GM12878 (cell line): Measurements from ENCODE around the gene TRAF3IP1. TPM values are rescaled to one million over a fixed set of nuclear protein-coding genes. Genes with fewer than 3 reads are reported as not detected.
"Not testable (repeated sequence)": the region's sequence is repeated elsewhere in the genome, so short reads cannot be mapped to it uniquely, and the experiment has no call there.

Source experiments
- ATAC-seq: fragments of 200-7000 bp; cut with Tn5 transposase; 3 replicates; pipeline ENCODE4 v1.9.1; 2020; ENCODE audit warnings: mild to moderate bottlenecking, moderate library complexity
- BruUV-seq: library from RNA; stranded (reverse); fragments of 400-500 nt; replicated peaks from 2 replicates; lab custom pipeline; 2021; lab: Mats Ljungman, UMichigan
- CTCF ChIA-PET: fragments of 300-600 bp; sonication (Branson Sonifier 250); formaldehyde crosslinking; extraction: SDS; loops from one replicate; lab custom pipeline; 2021; ENCODE audit warnings: inconsistent platforms; lab: Yijun Ruan, JAX
- POLR2A ChIA-PET: fragments of 350-600 bp; formaldehyde crosslinking; extraction: SDS; loops from one replicate; lab custom pipeline; 2021; ENCODE audit warnings: inconsistent platforms; lab: Charles Lee
- RAD21 ChIA-PET: fragments of 300-600 bp; sonication (Branson Sonifier 250); formaldehyde crosslinking; loops from one replicate; lab custom pipeline; 2023; ENCODE audit warnings: antibody characterized with exemption; ENCODE audit not compliant: unreplicated experiment; lab: Charles Lee
- SMC1A ChIA-PET: fragments of 300-600 bp; sonication (Branson Sonifier 250); formaldehyde crosslinking; loops from one replicate; lab custom pipeline; 2023; ENCODE audit not compliant: unreplicated experiment, uncharacterized antibody; lab: Charles Lee
- DNase-seq: peaks from one replicate; pipeline ENCODE4 v3.0.0-alpha.2; 2011; ENCODE audit warnings: low read depth, low spot score
- FAIRE-seq: peaks from 3 replicates; lab custom pipeline; 2011; peaks lifted over from hg19 to GRCh38; lab: Jason Lieb, UNC
- H2AFZ ChIP-seq: 2 replicates; pipeline ENCODE4 v1.6.0; 2011; ENCODE audit warnings: low read depth, low read length, control low read depth; ENCODE audit not compliant: control insufficient read depth
- H3K27ac ChIP-seq: 2 replicates; pipeline ENCODE4 v1.5.1; 2011; ENCODE audit warnings: control low read depth; ENCODE audit not compliant: control insufficient read depth, insufficient read depth
- H3K27me3 ChIP-seq, 2 experiments: replicated peaks in 1 of 2; 2 replicates each; pipeline versions ENCODE4 v1.6.0 to v1.6.1; 2011; ENCODE audit warnings: low read length in 1 of 2; ENCODE audit not compliant: control insufficient read depth in 2 of 2, insufficient read depth in 2 of 2
- H3K36me3 ChIP-seq, 2 experiments: 2 replicates each; pipeline ENCODE4 v1.5.1; 2011; ENCODE audit warnings: low read length in 1 of 2; ENCODE audit not compliant: control insufficient read depth in 2 of 2, insufficient read depth in 2 of 2
- H3K4me1 ChIP-seq: 2 replicates; pipeline ENCODE4 v1.6.1; 2011; ENCODE audit warnings: mild to moderate bottlenecking, low read length, moderate library complexity, mixed read lengths; ENCODE audit not compliant: control insufficient read depth, insufficient read depth
- H3K4me2 ChIP-seq: 2 replicates; pipeline ENCODE4 v1.6.0; 2011; ENCODE audit warnings: control low read depth; ENCODE audit not compliant: control insufficient read depth, insufficient read depth
- H3K4me3 ChIP-seq: fragments of 200-600 bp; sonication (generic); 2 replicates; pipeline ENCODE4 v1.5.1; 2016
- H3K79me2 ChIP-seq: 2 replicates; pipeline ENCODE4 v1.6.0; 2011; ENCODE audit warnings: low read length; ENCODE audit not compliant: control insufficient read depth, insufficient read depth
- H3K9ac ChIP-seq: 2 replicates; pipeline ENCODE4 v1.8.0; 2011; ENCODE audit warnings: low read length, control low read depth, mixed read lengths; ENCODE audit not compliant: control insufficient read depth, insufficient read depth
- H3K9me3 ChIP-seq: replicated peaks from 3 replicates; pipeline ENCODE4 v1.5.1; 2011; ENCODE audit warnings: mild to moderate bottlenecking, low read length; ENCODE audit not compliant: control insufficient read depth, insufficient read depth
- H4K20me1 ChIP-seq: 2 replicates; pipeline ENCODE4 v1.6.0; 2011; ENCODE audit not compliant: control insufficient read depth, insufficient read depth
- NFYA ChIP-seq: IDR thresholded peaks from 2 replicates; pipeline ENCODE4 v1.6.1; 2011; ENCODE audit warnings: low read depth, mild to moderate bottlenecking, low read length, improper control_type of control experiment, borderline replicate concordance
- RFX5 ChIP-seq: IDR thresholded peaks from 2 replicates; pipeline ENCODE4 v1.6.1; 2011; ENCODE audit warnings: low read depth, low read length, improper control_type of control experiment
- RUNX3 ChIP-seq: IDR thresholded peaks from 2 replicates; pipeline ENCODE4 v1.6.1; 2012; ENCODE audit warnings: low read length, inconsistent platforms
- ZZZ3 ChIP-seq: IDR thresholded peaks from 2 replicates; pipeline ENCODE4 v1.6.1; 2011; ENCODE audit warnings: low read depth; ENCODE audit not compliant: control insufficient read depth, insufficient read length
- WGBS: methylation state at CpG from one replicate; pipeline ENCODE4 v1.1.6; 2016; ENCODE audit warnings: low lambda C conversion rate; ENCODE audit not compliant: insufficient replicate concordance, insufficient coverage; ENCODE audit errors: missing lambda C conversion rate; 5-methylcytosine and 5-hydroxymethylcytosine counted together
- in situ Hi-C: fragments of 300-500 bp; cut with MboI; formaldehyde crosslinking; loops from 9 replicates; pipeline ENCODE4 v1.14.3; 2018; ENCODE audit warnings: mixed read lengths
- intact Hi-C: fragments of 100-400 bp; cut with micrococcal nuclease; formaldehyde crosslinking; loops from one replicate; pipeline ENCODE4 v1.14.2; 2022; ENCODE audit not compliant: unreplicated experiment
- polyA plus RNA-seq, 11 experiments: library from polyadenylated mRNA; depleted of rRNA in 4 of 11; unstranded in 6 of 11; stranded (reverse) in 5 of 11; fragments of >200 nt; fragmentation: Nextera tagmentation in 4 of 11; fragmentation: Illumina TruSeq in 1 of 11; extraction: Ambion mirVana in 4 of 11; extraction: Trizol in 1 of 11; gene quantifications; 1 replicate in 1 of 11; 2 replicates in 10 of 11; pipeline versions ENCODE4 v1.2.1 to v1.2.3, GENCODE V29; 2011 to 2016; ENCODE audit warnings: inconsistent platforms in 2 of 11, missing spikeins in 2 of 11, low read depth in 1 of 11
- total RNA-seq, 4 experiments: library from RNA; depleted of rRNA in 3 of 4; stranded (reverse); fragments of >200 nt in 3 of 4; fragmentation: Illumina TruSeq in 1 of 4; extraction: Trizol in 1 of 4; gene quantifications; 2 replicates each; pipeline versions ENCODE4 v1.2.1 to v1.2.3, GENCODE V29; 2013 to 2021
- TF ChIP-seq, protein P1 (sequence below): IDR thresholded peaks from 2 replicates; pipeline ENCODE4 v1.6.1; 2012; ENCODE audit warnings: improper control_type of control experiment, low read depth, low read length; ENCODE audit not compliant: insufficient replicate concordance
- TF ChIP-seq, protein P2 (sequence below): IDR thresholded peaks from 2 replicates; pipeline ENCODE4 v1.6.1; 2012; ENCODE audit warnings: low read length, inconsistent platforms

The TRAF3IP1 gene
- total and polyA plus RNA-seq, 10 of the 15 experiments (the other 5 are each of a cell fraction or from before 2014, with no cell fraction given) = 1.6 to 7.5 (median 3.6) TPM

DNA sequence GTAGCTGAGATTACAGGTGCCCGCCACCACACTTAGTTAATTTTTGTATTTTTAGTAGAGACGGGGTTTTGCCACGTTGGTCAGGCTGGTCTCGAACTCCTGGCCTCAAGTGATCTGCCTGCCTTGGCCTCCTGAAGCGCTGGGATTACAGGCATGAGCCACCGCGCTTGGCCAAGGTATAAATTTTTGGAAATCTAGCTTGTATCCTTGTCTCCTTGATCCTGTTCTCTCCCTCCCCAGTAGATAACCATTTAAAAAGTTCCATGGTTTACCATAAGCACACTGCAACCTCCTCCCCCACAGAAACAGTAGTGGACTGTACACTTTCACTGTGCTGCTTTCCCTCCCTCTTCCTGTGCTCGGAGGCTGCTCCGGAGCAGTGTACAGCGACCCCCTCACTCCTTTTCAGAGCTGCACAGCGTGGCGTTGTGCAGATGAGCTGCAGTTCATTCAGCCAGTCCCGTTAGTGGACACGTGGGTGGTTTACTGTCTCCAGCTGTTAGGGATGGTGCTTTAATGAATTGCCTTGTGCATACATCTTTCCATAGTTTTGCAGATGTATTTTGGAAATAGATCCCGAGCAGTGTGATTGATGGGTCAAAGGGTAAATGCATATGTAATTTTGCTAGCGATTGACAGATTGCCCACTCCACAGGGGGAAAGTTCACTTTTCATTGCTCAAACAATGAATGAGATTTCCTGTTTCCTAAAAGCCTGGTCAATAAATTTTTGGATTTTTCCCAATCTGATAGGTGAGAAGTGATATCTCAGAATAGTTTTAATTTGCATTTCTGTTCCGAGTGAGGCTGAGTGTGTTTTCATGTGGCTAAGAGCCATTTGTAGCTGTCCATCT lies 121.2 kb downstream of the TRAF3IP1 start (continued):
- TF ChIP-seq, protein P1, sequence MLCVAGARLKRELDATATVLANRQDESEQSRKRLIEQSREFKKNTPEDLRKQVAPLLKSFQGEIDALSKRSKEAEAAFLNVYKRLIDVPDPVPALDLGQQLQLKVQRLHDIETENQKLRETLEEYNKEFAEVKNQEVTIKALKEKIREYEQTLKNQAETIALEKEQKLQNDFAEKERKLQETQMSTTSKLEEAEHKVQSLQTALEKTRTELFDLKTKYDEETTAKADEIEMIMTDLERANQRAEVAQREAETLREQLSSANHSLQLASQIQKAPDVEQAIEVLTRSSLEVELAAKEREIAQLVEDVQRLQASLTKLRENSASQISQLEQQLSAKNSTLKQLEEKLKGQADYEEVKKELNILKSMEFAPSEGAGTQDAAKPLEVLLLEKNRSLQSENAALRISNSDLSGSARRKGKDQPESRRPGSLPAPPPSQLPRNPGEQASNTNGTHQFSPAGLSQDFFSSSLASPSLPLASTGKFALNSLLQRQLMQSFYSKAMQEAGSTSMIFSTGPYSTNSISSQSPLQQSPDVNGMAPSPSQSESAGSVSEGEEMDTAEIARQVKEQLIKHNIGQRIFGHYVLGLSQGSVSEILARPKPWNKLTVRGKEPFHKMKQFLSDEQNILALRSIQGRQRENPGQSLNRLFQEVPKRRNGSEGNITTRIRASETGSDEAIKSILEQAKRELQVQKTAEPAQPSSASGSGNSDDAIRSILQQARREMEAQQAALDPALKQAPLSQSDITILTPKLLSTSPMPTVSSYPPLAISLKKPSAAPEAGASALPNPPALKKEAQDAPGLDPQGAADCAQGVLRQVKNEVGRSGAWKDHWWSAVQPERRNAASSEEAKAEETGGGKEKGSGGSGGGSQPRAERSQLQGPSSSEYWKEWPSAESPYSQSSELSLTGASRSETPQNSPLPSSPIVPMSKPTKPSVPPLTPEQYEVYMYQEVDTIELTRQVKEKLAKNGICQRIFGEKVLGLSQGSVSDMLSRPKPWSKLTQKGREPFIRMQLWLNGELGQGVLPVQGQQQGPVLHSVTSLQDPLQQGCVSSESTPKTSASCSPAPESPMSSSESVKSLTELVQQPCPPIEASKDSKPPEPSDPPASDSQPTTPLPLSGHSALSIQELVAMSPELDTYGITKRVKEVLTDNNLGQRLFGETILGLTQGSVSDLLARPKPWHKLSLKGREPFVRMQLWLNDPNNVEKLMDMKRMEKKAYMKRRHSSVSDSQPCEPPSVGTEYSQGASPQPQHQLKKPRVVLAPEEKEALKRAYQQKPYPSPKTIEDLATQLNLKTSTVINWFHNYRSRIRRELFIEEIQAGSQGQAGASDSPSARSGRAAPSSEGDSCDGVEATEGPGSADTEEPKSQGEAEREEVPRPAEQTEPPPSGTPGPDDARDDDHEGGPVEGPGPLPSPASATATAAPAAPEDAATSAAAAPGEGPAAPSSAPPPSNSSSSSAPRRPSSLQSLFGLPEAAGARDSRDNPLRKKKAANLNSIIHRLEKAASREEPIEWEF = no peak
- TF ChIP-seq RFX5 (no peak), RUNX3 (no peak), ZZZ3 (no peak), NFYA (no peak)
- TF ChIP-seq, protein P2, sequence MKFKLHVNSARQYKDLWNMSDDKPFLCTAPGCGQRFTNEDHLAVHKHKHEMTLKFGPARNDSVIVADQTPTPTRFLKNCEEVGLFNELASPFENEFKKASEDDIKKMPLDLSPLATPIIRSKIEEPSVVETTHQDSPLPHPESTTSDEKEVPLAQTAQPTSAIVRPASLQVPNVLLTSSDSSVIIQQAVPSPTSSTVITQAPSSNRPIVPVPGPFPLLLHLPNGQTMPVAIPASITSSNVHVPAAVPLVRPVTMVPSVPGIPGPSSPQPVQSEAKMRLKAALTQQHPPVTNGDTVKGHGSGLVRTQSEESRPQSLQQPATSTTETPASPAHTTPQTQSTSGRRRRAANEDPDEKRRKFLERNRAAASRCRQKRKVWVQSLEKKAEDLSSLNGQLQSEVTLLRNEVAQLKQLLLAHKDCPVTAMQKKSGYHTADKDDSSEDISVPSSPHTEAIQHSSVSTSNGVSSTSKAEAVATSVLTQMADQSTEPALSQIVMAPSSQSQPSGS = no peak

DNA sequence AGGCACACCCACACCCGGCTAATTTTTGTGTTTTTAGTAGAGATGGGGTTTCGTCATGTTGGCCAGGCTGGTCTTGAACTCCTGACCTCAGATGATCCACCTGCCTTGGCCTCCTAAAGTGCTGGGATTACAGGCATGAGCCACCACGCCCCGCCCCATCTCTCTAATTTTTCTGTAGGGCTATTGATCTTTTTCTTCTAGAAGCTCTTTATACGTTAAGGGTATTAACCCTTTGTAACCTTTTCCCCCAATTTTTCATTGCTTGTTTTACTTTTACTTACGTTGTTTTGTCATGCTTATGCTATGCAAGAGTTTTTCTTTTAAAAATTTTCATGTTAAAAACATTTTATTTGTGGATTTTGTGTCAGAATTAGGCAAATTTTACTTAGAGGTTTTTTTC lies 121.9 kb downstream of the TRAF3IP1 start:
- SMC1A ChIA-PET, H3K4me3 ChIP-seq, ATAC-seq, H3K79me2 ChIP-seq, H3K9me3 ChIP-seq, in situ Hi-C loops, intact Hi-C loops, H3K9ac ChIP-seq, H3K27ac ChIP-seq, H2AFZ ChIP-seq, RAD21 ChIA-PET, H4K20me1 ChIP-seq, H3K4me1 ChIP-seq, BruUV-seq, H3K4me2 ChIP-seq, FAIRE-seq, CTCF ChIA-PET, DNase-seq, H3K27me3 ChIP-seq: not testable (repeated sequence)
- POLR2A ChIA-PET = interaction anchor here (0.5 kb wide), 1 partner anchor 451 kb away, joined by 3 read pairs; no protein-coding TSS in a partner anchor
- 78% methylated on average over 6 of the region's 6 CpGs for WGBS
- peaks cover 28 to 35% of the 10 kb centered on the region in 2 experiments for H3K36me3 ChIP-seq
